MM.1S (cell line): ENCODE results near the gene ABL2.

Source experiments
- DNase-seq: peaks from one replicate; pipeline ENCODE4 v3.0.0-alpha.2; 2015
- H2AFZ ChIP-seq: fragments of 300-600 bp; sonication (generic); 2 replicates; pipeline ENCODE4 v1.6.0; 2016; ENCODE audit warnings: antibody characterized with exemption, low read length
- H3F3A ChIP-seq: fragments of 300-600 bp; sonication (generic); 2 replicates; pipeline ENCODE4 v1.6.1; 2016; ENCODE audit warnings: mild to moderate bottlenecking, antibody characterized with exemption, low read length, moderate library complexity, mixed read lengths; ENCODE audit not compliant: insufficient read depth
- H3K27ac ChIP-seq: fragments of 300-600 bp; sonication (generic); 2 replicates; pipeline ENCODE4 v1.5.1; 2016; ENCODE audit warnings: mild to moderate bottlenecking, low read length
- H3K27me3 ChIP-seq: fragments of 300-600 bp; sonication (generic); replicated peaks from 2 replicates; pipeline ENCODE4 v1.6.0; 2016; ENCODE audit warnings: low read length; ENCODE audit not compliant: insufficient read depth
- H3K36me3 ChIP-seq: fragments of 300-600 bp; sonication (generic); replicated peaks from 2 replicates; pipeline ENCODE4 v1.6.1; 2016; ENCODE audit warnings: mild to moderate bottlenecking, low read length, mixed read lengths; ENCODE audit not compliant: insufficient read depth
- H3K4me1 ChIP-seq: fragments of 300-600 bp; sonication (generic); 2 replicates; pipeline ENCODE4 v1.6.1; 2016; ENCODE audit warnings: low read length, mixed read lengths
- H3K4me2 ChIP-seq: fragments of 300-600 bp; sonication (generic); 2 replicates; pipeline ENCODE4 v1.6.0; 2016; ENCODE audit warnings: low read depth, low read length
- H3K4me3 ChIP-seq: fragments of 300-600 bp; sonication (generic); 2 replicates; pipeline ENCODE4 v1.5.1; 2016; ENCODE audit warnings: low read length, mixed read lengths
- H3K79me2 ChIP-seq: fragments of 300-600 bp; sonication (generic); 2 replicates; pipeline ENCODE4 v1.6.1; 2016; ENCODE audit warnings: mixed run types, low read length, mixed read lengths
- H3K9ac ChIP-seq: fragments of 300-600 bp; sonication (generic); 2 replicates; pipeline ENCODE4 v1.6.1; 2016; ENCODE audit warnings: low read length, mixed read lengths
- H3K9me2 ChIP-seq: fragments of 300-600 bp; sonication (generic); replicated peaks from 2 replicates; pipeline ENCODE4 v1.6.1; 2016; ENCODE audit warnings: mild to moderate bottlenecking, low read length, mixed read lengths; ENCODE audit not compliant: insufficient read depth
- H3K9me3 ChIP-seq: fragments of 300-600 bp; sonication (generic); replicated peaks from 2 replicates; pipeline ENCODE4 v1.6.1; 2016; ENCODE audit warnings: mild to moderate bottlenecking, low read length, mixed read lengths; ENCODE audit not compliant: insufficient read depth
- H4K20me1 ChIP-seq: fragments of 300-600 bp; sonication (generic); 2 replicates; pipeline ENCODE4 v1.6.1; 2016; ENCODE audit warnings: mild to moderate bottlenecking, low read length, moderate library complexity, mixed read lengths; ENCODE audit not compliant: insufficient read depth
- CTCF ChIP-seq: fragments of 300-600 bp; sonication (generic); IDR thresholded peaks from 2 replicates; pipeline ENCODE4 v1.5.1; 2016; ENCODE audit warnings: antibody characterized with exemption, low read length, mixed read lengths
- EZH2 ChIP-seq: fragments of 300-600 bp; sonication (generic); optimal IDR thresholded peaks from 2 replicates; pipeline ENCODE3; 2017; ENCODE audit warnings: low read depth, mild to moderate bottlenecking, antibody characterized with exemption, low read length, mixed read lengths
- EZH2phosphoT487 ChIP-seq: fragments of 300-600 bp; sonication (generic); IDR thresholded peaks from 2 replicates; pipeline ENCODE4 v1.6.1; 2018; ENCODE audit warnings: antibody characterized with exemption, low read length

Gene ABL2

GRCh38 chr1:179168536-179168935 lies 60.9 kb downstream of the ABL2 start:
- Histone ChIP-seq H3K4me1 (no peaks in the 10 kb centered on the region), H3K79me2 (peaks cover 38% of the 10 kb centered on the region)

GRCh38 chr1:179167955-179168354 lies 61.5 kb downstream of the ABL2 start:
- H4K20me1 ChIP-seq: no peaks in the 10 kb centered on the region; the same call in 1 of the 2 replicates
- TF ChIP-seq EZH2phosphoT487 (no peak), EZH2 (no peak), CTCF (no peak)
- no peaks in the 10 kb centered on the region for H3K9me3 ChIP-seq
- no peak overlapping the region for H3K4me2 ChIP-seq
- H3K4me1 ChIP-seq: no peaks in the 10 kb centered on the region
- no peak overlapping the region for H3K27ac ChIP-seq
- peaks cover 38% of the 10 kb centered on the region for H3K79me2 ChIP-seq
- no peaks in the 10 kb centered on the region for H3K36me3 ChIP-seq
- no peaks in the 10 kb centered on the region for H3K9me2 ChIP-seq
- no peak overlapping the region for H3K9ac ChIP-seq
- H2AFZ ChIP-seq: no peak overlapping the region
- H3K27me3 ChIP-seq: no peaks in the 10 kb centered on the region
- DNase-seq: no peak
- H3F3A ChIP-seq: no peaks in the 10 kb centered on the region
- H3K4me3 ChIP-seq: no peak overlapping the region

More at GRCh38 chr1:179168536-179168935, 60.9 kb downstream of the ABL2 start:
- H3K9me3 ChIP-seq: no peaks in the 10 kb centered on the region
- no peak overlapping the region for H3K9ac ChIP-seq
- no peak overlapping the region for H3K27ac ChIP-seq
- no peaks in the 10 kb centered on the region for H3K36me3 ChIP-seq
- no peaks in the 10 kb centered on the region; the same call in 1 of the 2 replicates for H4K20me1 ChIP-seq
- no peak for DNase-seq
- H2AFZ ChIP-seq: no peak overlapping the region
- H3K27me3 ChIP-seq: no peaks in the 10 kb centered on the region
- H3K4me2 ChIP-seq: no peak overlapping the region
- H3K9me2 ChIP-seq: no peaks in the 10 kb centered on the region
- no peak overlapping the region for H3K4me3 ChIP-seq
- H3F3A ChIP-seq: no peaks in the 10 kb centered on the region
- TF ChIP-seq EZH2phosphoT487: no peak
- TF ChIP-seq EZH2: no peak
- TF ChIP-seq CTCF: no peak

DNA sequence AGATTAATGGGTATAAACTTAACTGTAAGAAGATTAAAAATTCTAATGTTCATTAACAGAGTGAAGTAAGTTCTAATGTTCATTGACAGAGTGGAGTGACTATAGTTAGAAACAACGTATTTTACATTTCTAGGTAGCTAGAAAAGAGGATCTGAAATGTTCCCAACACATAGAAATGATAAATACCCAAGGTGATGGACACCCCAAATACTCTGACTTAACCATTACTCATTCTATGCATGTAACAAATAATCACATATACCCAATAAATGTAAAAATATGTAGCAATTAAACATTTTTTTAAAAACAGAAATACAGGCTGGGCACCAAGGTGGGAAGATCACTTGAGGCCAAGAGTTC lies 62.1 kb downstream of the ABL2 start:
- Histone ChIP-seq H3K4me2 (no peak overlapping the region), H4K20me1 (no peaks in the 10 kb centered on the region; the same call in 1 of the 2 replicates), H3K9me2 (no peaks in the 10 kb centered on the region), H3F3A (no peaks in the 10 kb centered on the region), H3K36me3 (no peaks in the 10 kb centered on the region), H2AFZ (no peak overlapping the region), H3K79me2 (peaks cover 38% of the 10 kb centered on the region), H3K4me3 (no peak overlapping the region), H3K27me3 (no peaks in the 10 kb centered on the region), H3K9me3 (no peaks in the 10 kb centered on the region), H3K27ac (no peak overlapping the region), H3K9ac (no peak overlapping the region), H3K4me1 (no peaks in the 10 kb centered on the region)
- no peak for DNase-seq
- no peak for TF ChIP-seq EZH2
- TF ChIP-seq EZH2phosphoT487: no peak
- TF ChIP-seq CTCF: no peak
